Measurements from ENCODE around the gene KCNN3.

DNA sequence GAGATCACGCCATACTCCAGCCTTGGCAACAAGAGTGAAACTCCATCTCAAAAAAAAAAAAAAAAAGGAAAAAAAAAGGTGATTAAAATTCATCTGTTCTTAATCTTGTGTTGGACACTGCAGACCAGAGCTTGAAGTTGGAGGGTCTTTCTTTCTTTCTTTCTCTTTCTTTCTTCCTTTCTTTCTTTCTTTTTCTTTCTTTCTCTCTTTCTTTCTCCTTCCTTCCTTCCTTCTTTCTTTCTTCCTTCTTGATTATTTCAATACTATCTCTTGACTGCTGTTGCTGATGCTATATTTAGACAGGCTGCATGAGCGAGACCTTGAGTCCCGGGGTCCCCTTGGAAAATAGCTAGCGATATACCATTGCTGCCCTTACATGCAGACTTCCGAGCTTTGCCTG lies 154.7 kb downstream of the KCNN3 start:
- TF ChIP-seq, protein P1, sequence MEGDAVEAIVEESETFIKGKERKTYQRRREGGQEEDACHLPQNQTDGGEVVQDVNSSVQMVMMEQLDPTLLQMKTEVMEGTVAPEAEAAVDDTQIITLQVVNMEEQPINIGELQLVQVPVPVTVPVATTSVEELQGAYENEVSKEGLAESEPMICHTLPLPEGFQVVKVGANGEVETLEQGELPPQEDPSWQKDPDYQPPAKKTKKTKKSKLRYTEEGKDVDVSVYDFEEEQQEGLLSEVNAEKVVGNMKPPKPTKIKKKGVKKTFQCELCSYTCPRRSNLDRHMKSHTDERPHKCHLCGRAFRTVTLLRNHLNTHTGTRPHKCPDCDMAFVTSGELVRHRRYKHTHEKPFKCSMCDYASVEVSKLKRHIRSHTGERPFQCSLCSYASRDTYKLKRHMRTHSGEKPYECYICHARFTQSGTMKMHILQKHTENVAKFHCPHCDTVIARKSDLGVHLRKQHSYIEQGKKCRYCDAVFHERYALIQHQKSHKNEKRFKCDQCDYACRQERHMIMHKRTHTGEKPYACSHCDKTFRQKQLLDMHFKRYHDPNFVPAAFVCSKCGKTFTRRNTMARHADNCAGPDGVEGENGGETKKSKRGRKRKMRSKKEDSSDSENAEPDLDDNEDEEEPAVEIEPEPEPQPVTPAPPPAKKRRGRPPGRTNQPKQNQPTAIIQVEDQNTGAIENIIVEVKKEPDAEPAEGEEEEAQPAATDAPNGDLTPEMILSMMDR (IDR thresholded peaks at IDR 0.05) = no peak
- TF ChIP-seq POLR2A (IDR thresholded peaks at IDR 0.05) = no peak
